Stimulated activated CD4-positive, alpha-beta T cell treated with anti-CD3 and anti-CD28 coated beads, TNF-alpha, amount 100 ng/mL, for 4 hours (primary cell): ENCODE data around the gene RAX2.
"Not testable (repeated sequence)": the region's sequence is repeated elsewhere in the genome, so short reads cannot be mapped to it uniquely, and the experiment has no call there.

Experiments
- DNase-seq, 3 experiments: peaks; one replicate each; pipeline ENCODE4 v3.0.0-alpha.2; 2020; ENCODE audit warnings: low read depth in 3 of 3

The RAX2 gene

GRCh38 chr19:3778104-3778867, 6.3 kb upstream of the RAX2 start:
- no peak for DNase-seq

GRCh38 chr19:3776479-3777040, 4.5 kb upstream of the RAX2 start:
- no peak for DNase-seq

- no peak for DNase-seq
Measured at GRCh38 chr19:3775831-3776230, 3.8 kb upstream of the RAX2 start.

- DNase-seq, result no peak
Measured at GRCh38 chr19:3775374-3775711, 3.3 kb upstream of the RAX2 start.

- no peak for DNase-seq
Measured at GRCh38 chr19:3774621-3775373, 2.8 kb upstream of the RAX2 start.

GRCh38 chr19:3773814-3774515, 1.9 kb upstream of the RAX2 start:
- DNase-seq, result no peak

GRCh38 chr19:3771000-3771905, 775 bp downstream of the RAX2 start:
- DNase-seq, result no peak

- DNase-seq, result no peak
Measured at GRCh38 chr19:3770136-3770999, 1.7 kb downstream of the RAX2 start.

- no peak for DNase-seq
Measured at GRCh38 chr19:3769494-3769893, 2.5 kb downstream of the RAX2 start.

GRCh38 chr19:3768748-3769099, 3.3 kb downstream of the RAX2 start:
- no peak for DNase-seq

- DNase-seq, result no peak
Measured at GRCh38 chr19:3768015-3768747, 3.8 kb downstream of the RAX2 start.

- DNase-seq, result no peak
Measured at GRCh38 chr19:3767050-3767449, 5.0 kb downstream of the RAX2 start.

- no peak for DNase-seq
Measured at GRCh38 chr19:3766520-3766919, 5.5 kb downstream of the RAX2 start.

GRCh38 chr19:3765757-3766156, 6.3 kb downstream of the RAX2 start:
- DNase-seq, result not testable (repeated sequence)

- DNase-seq, result no peak
Measured at GRCh38 chr19:3765121-3765520, 6.9 kb downstream of the RAX2 start.

GRCh38 chr19:3762501-3763459, 9.2 kb downstream of the RAX2 start, which contains the start of gene MRPL54:
MRPL54 (plus strand) TSS chr19:3762682; CDS start chr19:3762701, 19 bp downstream.
- DNase-seq, result peak; percentile 98 to 99 (median 99)

- DNase-seq, result no peak
Measured at GRCh38 chr19:3762130-3762473, 9.9 kb downstream of the RAX2 start.

GRCh38 chr19:3761382-3762129, 10.5 kb downstream of the RAX2 start, which contains the start of gene APBA3:
APBA3 (minus strand) TSS chr19:3761692; CDS start chr19:3760264, 1,428 bp downstream.
- DNase-seq, result peak; percentile 93 to 98 (median 94)
